Parathyroid adenoma (tissue), 2 donors: ENCODE results near the gene PTPN1.

ENCODE experiments used
- H2AFZ ChIP-seq: fragments of 300-600 bp; sonication (generic); one replicate; pipeline ENCODE4 v1.7.0; 2017; ENCODE audit warnings: antibody characterized with exemption, mild to moderate bottlenecking
- H3K27ac ChIP-seq: fragments of 300-600 bp; sonication (generic); one replicate; pipeline ENCODE4 v1.7.0; 2017
- H3K27me3 ChIP-seq: fragments of 300-600 bp; sonication (generic); one replicate; pipeline ENCODE4 v1.7.0; 2017; ENCODE audit warnings: low read length; ENCODE audit not compliant: control insufficient read depth, insufficient read depth
- H3K36me3 ChIP-seq: fragments of 300-600 bp; sonication (generic); one replicate; pipeline ENCODE4 v1.7.0; 2017; ENCODE audit warnings: low read length; ENCODE audit not compliant: control insufficient read depth, insufficient read depth
- H3K4me1 ChIP-seq: fragments of 300-600 bp; sonication (generic); one replicate; pipeline ENCODE4 v1.7.0; 2017; ENCODE audit warnings: control low read depth
- H3K4me2 ChIP-seq: fragments of 300-600 bp; sonication (generic); one replicate; pipeline ENCODE4 v1.7.0; 2017; ENCODE audit warnings: low read length
- H3K4me3 ChIP-seq: fragments of 300-600 bp; sonication (generic); one replicate; pipeline ENCODE4 v1.7.0; 2017; ENCODE audit warnings: low read depth, low read length
- H3K79me2 ChIP-seq: fragments of 300-600 bp; sonication (generic); one replicate; pipeline ENCODE4 v1.7.0; 2017; ENCODE audit warnings: control low read depth
- H3K9ac ChIP-seq: fragments of 300-600 bp; sonication (generic); one replicate; pipeline ENCODE4 v1.7.0; 2017; ENCODE audit warnings: mild to moderate bottlenecking
- H3K9me3 ChIP-seq: fragments of 300-600 bp; sonication (generic); one replicate; pipeline ENCODE4 v1.7.0; 2017; ENCODE audit warnings: low read length; ENCODE audit not compliant: control insufficient read depth
- CTCF ChIP-seq: fragments of 300-600 bp; sonication (generic); IDR thresholded peaks from one replicate; pipeline ENCODE4 v1.7.0; 2017; ENCODE audit warnings: antibody characterized with exemption, mild to moderate bottlenecking
- donor health status: primary hyperparathyroidism.

Gene PTPN1

DNA sequence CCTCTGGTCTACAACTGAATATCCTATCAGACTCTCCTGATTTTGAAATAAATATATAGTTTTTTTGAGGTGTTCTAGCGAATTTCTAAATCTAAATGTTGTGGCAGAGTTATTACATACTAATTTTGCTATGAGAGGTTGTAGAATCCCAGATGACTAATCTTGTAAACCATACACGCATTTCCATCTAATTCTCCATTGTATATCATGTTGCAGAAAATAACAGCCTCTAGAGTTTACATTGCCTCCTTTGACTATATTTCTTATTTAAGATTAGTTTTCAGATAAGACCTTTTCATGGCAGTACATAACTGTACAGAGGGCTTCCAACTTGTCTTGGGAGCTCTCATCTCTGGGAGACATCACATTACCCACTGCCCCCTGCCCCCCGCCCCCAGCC lies 22.9 kb downstream of the PTPN1 start:
- Histone ChIP-seq H2AFZ (no peak overlapping the region), H3K4me1 (peaks cover 59% of the 10 kb centered on the region), H3K4me2 (peak overlapping the region; percentile 52), H3K27ac (peak overlapping the region; percentile 98), H3K9ac (no peak overlapping the region), H3K36me3 (no peaks in the 10 kb centered on the region), H3K9me3 (no peaks in the 10 kb centered on the region), H3K27me3 (no peaks in the 10 kb centered on the region), H3K79me2 (peaks cover 59% of the 10 kb centered on the region), H3K4me3 (peak overlapping the region; percentile 50)
- no peak for TF ChIP-seq CTCF

- Histone ChIP-seq H3K79me2 (peaks cover 57% of the 10 kb centered on the region), H3K4me3 (no peak overlapping the region), H2AFZ (peak overlapping the region; percentile 29), H3K27ac (peak overlapping the region; percentile 98), H3K9me3 (no peaks in the 10 kb centered on the region), H3K4me2 (peak overlapping the region; percentile 52), H3K27me3 (no peaks in the 10 kb centered on the region), H3K4me1 (peaks cover 58% of the 10 kb centered on the region), H3K9ac (no peak overlapping the region), H3K36me3 (no peaks in the 10 kb centered on the region)
- TF ChIP-seq CTCF: no peak
Measured at GRCh38 chr20:50533464-50533863, 23.3 kb downstream of the PTPN1 start.

DNA sequence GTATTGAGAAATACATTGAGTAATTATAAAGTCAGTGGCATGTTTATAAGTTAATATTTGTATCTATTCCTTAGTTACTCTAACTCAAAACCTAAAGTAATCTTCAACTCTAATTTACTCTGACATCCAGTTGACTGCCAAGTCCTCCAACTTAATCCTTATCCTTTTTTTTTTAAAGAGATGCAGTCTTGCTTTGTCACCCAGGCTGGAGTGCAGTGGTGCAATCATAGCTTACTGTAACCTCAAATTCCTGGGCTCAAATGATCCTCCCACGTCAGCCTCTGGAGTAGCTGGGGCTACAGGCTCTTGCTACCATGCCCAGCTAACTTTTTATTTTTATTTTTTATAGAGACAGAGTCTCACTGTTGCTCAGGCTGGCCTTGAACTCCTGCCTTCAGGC lies 24.4 kb downstream of the PTPN1 start:
- H3K4me2 ChIP-seq: no peak overlapping the region
- H3K79me2 ChIP-seq: peaks cover 60% of the 10 kb centered on the region
- H3K36me3 ChIP-seq: no peaks in the 10 kb centered on the region
- no peak overlapping the region for H2AFZ ChIP-seq
- no peaks in the 10 kb centered on the region for H3K9me3 ChIP-seq
- H3K27me3 ChIP-seq: no peaks in the 10 kb centered on the region
- no peak overlapping the region for H3K4me3 ChIP-seq
- no peak for TF ChIP-seq CTCF
- H3K27ac ChIP-seq: peak overlapping the region; percentile 98
- H3K4me1 ChIP-seq: peaks cover 52% of the 10 kb centered on the region
- H3K9ac ChIP-seq: no peak overlapping the region

GRCh38 chr20:50535162-50535561 lies 25.0 kb downstream of the PTPN1 start:
- H3K79me2 ChIP-seq: peaks cover 64% of the 10 kb centered on the region
- H3K27ac ChIP-seq: peak overlapping the region; percentile 98
- no peaks in the 10 kb centered on the region for H3K9me3 ChIP-seq
- no peak overlapping the region for H3K4me3 ChIP-seq
- no peak overlapping the region for H3K4me2 ChIP-seq
- peaks cover 52% of the 10 kb centered on the region for H3K4me1 ChIP-seq
- no peak overlapping the region for H3K9ac ChIP-seq
- H2AFZ ChIP-seq: no peak overlapping the region
- TF ChIP-seq CTCF: no peak
- H3K36me3 ChIP-seq: no peaks in the 10 kb centered on the region
- no peaks in the 10 kb centered on the region for H3K27me3 ChIP-seq

- Histone ChIP-seq H3K4me2 (no peak overlapping the region), H3K27me3 (no peaks in the 10 kb centered on the region), H3K9ac (no peak overlapping the region), H3K36me3 (no peaks in the 10 kb centered on the region), H3K79me2 (peaks cover 63% of the 10 kb centered on the region), H3K4me1 (peaks cover 54% of the 10 kb centered on the region), H3K4me3 (no peak overlapping the region), H3K9me3 (no peaks in the 10 kb centered on the region), H3K27ac (no peak overlapping the region), H2AFZ (no peak overlapping the region)
- no peak for TF ChIP-seq CTCF
Measured at GRCh38 chr20:50536333-50536732, 26.1 kb downstream of the PTPN1 start.
